ENCODE measurements around the gene COL23A1.

Gene COL23A1

DNA sequence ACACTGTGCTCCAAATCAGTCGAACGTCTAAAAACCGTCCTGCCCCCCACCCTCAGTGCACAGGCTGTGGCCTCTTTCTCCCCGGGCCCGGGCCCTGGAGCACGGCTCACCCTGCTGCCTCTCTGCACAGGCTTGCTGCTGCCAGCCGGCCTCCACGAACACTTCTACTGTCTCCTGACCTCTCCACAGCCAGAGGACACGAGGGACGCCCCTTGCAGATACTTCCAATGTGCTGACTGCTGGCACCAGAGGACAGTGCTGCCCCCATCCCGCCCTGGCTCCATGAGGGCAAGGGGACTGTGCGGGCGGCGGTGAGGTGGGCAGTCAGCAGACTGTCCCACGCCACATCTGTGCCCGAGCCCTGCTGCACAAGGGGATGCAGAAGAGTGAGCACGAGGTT, 174.8 kb downstream of the COL23A1 start:
- TF ChIP-seq ZNF121 (tag by site-specific recombination; IDR thresholded peaks at IDR 0.05) (no peak), BCL11A (tag by site-specific recombination; IDR thresholded peaks at IDR 0.05; ENCODE audit: low read depth) (no peak), KLF10 (tag by site-specific recombination; IDR thresholded peaks at IDR 0.05) (no peak), ZNF19 (tag by site-specific recombination; IDR thresholded peaks at IDR 0.05; ENCODE audit: low read depth) (no peak), KLF7 (tag by site-specific recombination; IDR thresholded peaks at IDR 0.05; ENCODE audit: borderline replicate concordance) (no peak), ZNF558 (tag by site-specific recombination; IDR thresholded peaks at IDR 0.05) (no peak), ZNF664 (tag by site-specific recombination; IDR thresholded peaks at IDR 0.05) (no peak), GLIS2 (tag by site-specific recombination; IDR thresholded peaks at IDR 0.05) (no peak), ZNF37A (tag by site-specific recombination; IDR thresholded peaks at IDR 0.05) (no peak), KLF16 (tag by site-specific recombination; IDR thresholded peaks at IDR 0.05) (no peak), ZNF830 (tag by site-specific recombination; IDR thresholded peaks at IDR 0.05; ENCODE audit: low read depth) (no peak), ZNF785 (tag by site-specific recombination; IDR thresholded peaks at IDR 0.05) (no peak), ZNF530 (tag by site-specific recombination; IDR thresholded peaks at IDR 0.05; ENCODE audit: low read depth) (no peak), ZNF248 (tag by site-specific recombination; IDR thresholded peaks at IDR 0.05) (no peak), SP2 (tag by site-specific recombination; IDR thresholded peaks at IDR 0.05) (no peak), ZNF132 (tag by site-specific recombination; IDR thresholded peaks at IDR 0.05; ENCODE audit: borderline replicate concordance) (no peak), ZNF529 (tag by site-specific recombination; IDR thresholded peaks at IDR 0.05; ENCODE audit: insufficient replicate concordance) (no peak)
- TF ChIP-seq, protein P1, sequence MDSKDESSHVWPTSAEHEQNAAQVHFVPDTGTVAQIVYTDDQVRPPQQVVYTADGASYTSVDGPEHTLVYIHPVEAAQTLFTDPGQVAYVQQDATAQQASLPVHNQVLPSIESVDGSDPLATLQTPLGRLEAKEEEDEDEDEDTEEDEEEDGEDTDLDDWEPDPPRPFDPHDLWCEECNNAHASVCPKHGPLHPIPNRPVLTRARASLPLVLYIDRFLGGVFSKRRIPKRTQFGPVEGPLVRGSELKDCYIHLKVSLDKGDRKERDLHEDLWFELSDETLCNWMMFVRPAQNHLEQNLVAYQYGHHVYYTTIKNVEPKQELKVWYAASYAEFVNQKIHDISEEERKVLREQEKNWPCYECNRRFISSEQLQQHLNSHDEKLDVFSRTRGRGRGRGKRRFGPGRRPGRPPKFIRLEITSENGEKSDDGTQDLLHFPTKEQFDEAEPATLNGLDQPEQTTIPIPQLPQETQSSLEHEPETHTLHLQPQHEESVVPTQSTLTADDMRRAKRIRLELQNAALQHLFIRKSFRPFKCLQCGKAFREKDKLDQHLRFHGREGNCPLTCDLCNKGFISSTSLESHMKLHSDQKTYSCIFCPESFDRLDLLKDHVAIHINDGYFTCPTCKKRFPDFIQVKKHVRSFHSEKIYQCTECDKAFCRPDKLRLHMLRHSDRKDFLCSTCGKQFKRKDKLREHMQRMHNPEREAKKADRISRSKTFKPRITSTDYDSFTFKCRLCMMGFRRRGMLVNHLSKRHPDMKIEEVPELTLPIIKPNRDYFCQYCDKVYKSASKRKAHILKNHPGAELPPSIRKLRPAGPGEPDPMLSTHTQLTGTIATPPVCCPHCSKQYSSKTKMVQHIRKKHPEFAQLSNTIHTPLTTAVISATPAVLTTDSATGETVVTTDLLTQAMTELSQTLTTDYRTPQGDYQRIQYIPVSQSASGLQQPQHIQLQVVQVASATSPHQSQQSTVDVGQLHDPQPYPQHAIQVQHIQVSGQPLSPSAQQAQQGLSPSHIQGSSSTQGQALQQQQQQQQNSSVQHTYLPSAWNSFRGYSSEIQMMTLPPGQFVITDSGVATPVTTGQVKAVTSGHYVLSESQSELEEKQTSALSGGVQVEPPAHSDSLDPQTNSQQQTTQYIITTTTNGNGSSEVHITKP (tag by site-specific recombination; IDR thresholded peaks at IDR 0.05) = no peak
- TF ChIP-seq, protein P2, sequence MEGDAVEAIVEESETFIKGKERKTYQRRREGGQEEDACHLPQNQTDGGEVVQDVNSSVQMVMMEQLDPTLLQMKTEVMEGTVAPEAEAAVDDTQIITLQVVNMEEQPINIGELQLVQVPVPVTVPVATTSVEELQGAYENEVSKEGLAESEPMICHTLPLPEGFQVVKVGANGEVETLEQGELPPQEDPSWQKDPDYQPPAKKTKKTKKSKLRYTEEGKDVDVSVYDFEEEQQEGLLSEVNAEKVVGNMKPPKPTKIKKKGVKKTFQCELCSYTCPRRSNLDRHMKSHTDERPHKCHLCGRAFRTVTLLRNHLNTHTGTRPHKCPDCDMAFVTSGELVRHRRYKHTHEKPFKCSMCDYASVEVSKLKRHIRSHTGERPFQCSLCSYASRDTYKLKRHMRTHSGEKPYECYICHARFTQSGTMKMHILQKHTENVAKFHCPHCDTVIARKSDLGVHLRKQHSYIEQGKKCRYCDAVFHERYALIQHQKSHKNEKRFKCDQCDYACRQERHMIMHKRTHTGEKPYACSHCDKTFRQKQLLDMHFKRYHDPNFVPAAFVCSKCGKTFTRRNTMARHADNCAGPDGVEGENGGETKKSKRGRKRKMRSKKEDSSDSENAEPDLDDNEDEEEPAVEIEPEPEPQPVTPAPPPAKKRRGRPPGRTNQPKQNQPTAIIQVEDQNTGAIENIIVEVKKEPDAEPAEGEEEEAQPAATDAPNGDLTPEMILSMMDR (tag by site-specific recombination; IDR thresholded peaks at IDR 0.05) = no peak
- TF ChIP-seq, protein P3, sequence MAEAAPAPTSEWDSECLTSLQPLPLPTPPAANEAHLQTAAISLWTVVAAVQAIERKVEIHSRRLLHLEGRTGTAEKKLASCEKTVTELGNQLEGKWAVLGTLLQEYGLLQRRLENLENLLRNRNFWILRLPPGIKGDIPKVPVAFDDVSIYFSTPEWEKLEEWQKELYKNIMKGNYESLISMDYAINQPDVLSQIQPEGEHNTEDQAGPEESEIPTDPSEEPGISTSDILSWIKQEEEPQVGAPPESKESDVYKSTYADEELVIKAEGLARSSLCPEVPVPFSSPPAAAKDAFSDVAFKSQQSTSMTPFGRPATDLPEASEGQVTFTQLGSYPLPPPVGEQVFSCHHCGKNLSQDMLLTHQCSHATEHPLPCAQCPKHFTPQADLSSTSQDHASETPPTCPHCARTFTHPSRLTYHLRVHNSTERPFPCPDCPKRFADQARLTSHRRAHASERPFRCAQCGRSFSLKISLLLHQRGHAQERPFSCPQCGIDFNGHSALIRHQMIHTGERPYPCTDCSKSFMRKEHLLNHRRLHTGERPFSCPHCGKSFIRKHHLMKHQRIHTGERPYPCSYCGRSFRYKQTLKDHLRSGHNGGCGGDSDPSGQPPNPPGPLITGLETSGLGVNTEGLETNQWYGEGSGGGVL (tag by site-specific recombination; IDR thresholded peaks at IDR 0.05) = no peak
- POLR2A ChIA-PET = no interaction called here
- H3K36me3 ChIP-seq (ENCODE audit: control insufficient read depth in 2 of 2, insufficient read depth in 1 of 2, low read length in 2 of 2) = no peaks in the 10 kb centered on the region
- no peak overlapping the region for H3K4me3 ChIP-seq (ENCODE audit: low read depth, low read length)
- H3K9me3 ChIP-seq (ENCODE audit: control insufficient read depth, insufficient read depth, low read depth, low read length) = no peaks in the 10 kb centered on the region
- H3K27ac ChIP-seq (ENCODE audit: extremely low read depth, low read depth, low read length) = no peak overlapping the region
- CTCF ChIA-PET = no interaction called here
- H3K4me1 ChIP-seq (ENCODE audit: control insufficient read depth, insufficient read depth, low read length) = no peaks in the 10 kb centered on the region

DNA sequence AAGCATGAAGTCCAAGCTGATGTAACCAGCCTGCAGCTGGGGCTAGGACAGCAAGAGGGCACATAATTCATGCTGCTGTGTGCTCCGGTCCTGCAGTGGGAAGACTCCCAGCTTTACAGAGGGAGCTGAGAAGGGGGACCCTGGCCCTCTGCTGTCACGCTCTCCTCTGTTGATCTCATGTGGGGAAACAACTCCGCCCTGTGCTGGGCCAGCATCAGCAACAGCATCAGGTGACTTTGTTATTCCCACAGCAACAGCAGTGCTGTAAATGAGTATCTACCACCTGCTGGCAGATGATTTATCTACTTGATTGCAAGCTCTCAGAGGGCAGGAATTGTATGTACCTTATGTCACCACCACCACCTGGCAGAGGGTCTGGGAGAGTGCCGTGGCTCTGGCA, 176.2 kb downstream of the COL23A1 start:
- Histone ChIP-seq H3K36me3 (ENCODE audit: control insufficient read depth in 2 of 2, insufficient read depth in 1 of 2, low read length in 2 of 2) (no peaks in the 10 kb centered on the region), H3K9me3 (ENCODE audit: control insufficient read depth, insufficient read depth, low read depth, low read length) (no peaks in the 10 kb centered on the region; the same call in 1 of the 2 replicates), H3K4me3 (ENCODE audit: low read depth, low read length) (no peak overlapping the region), H3K4me1 (ENCODE audit: control insufficient read depth, insufficient read depth, low read length) (no peaks in the 10 kb centered on the region), H3K27ac (ENCODE audit: extremely low read depth, low read depth, low read length) (no peak overlapping the region)
- CTCF ChIA-PET = interaction anchor here (1.0 kb wide), 1 partner anchor 48 kb away, joined by 3 read pairs; no protein-coding TSS in a partner anchor
- POLR2A ChIA-PET = no interaction called here
- no peak for TF ChIP-seq ZNF184 (tag by site-specific recombination; IDR thresholded peaks at IDR 0.05)
- TF ChIP-seq, protein P4, sequence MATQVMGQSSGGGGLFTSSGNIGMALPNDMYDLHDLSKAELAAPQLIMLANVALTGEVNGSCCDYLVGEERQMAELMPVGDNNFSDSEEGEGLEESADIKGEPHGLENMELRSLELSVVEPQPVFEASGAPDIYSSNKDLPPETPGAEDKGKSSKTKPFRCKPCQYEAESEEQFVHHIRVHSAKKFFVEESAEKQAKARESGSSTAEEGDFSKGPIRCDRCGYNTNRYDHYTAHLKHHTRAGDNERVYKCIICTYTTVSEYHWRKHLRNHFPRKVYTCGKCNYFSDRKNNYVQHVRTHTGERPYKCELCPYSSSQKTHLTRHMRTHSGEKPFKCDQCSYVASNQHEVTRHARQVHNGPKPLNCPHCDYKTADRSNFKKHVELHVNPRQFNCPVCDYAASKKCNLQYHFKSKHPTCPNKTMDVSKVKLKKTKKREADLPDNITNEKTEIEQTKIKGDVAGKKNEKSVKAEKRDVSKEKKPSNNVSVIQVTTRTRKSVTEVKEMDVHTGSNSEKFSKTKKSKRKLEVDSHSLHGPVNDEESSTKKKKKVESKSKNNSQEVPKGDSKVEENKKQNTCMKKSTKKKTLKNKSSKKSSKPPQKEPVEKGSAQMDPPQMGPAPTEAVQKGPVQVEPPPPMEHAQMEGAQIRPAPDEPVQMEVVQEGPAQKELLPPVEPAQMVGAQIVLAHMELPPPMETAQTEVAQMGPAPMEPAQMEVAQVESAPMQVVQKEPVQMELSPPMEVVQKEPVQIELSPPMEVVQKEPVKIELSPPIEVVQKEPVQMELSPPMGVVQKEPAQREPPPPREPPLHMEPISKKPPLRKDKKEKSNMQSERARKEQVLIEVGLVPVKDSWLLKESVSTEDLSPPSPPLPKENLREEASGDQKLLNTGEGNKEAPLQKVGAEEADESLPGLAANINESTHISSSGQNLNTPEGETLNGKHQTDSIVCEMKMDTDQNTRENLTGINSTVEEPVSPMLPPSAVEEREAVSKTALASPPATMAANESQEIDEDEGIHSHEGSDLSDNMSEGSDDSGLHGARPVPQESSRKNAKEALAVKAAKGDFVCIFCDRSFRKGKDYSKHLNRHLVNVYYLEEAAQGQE (tag by site-specific recombination; IDR thresholded peaks at IDR 0.05) = no peak
- TF ChIP-seq SCRT2 (tag by site-specific recombination; IDR thresholded peaks at IDR 0.05) = peak; percentile 77
- TF ChIP-seq, protein P5, sequence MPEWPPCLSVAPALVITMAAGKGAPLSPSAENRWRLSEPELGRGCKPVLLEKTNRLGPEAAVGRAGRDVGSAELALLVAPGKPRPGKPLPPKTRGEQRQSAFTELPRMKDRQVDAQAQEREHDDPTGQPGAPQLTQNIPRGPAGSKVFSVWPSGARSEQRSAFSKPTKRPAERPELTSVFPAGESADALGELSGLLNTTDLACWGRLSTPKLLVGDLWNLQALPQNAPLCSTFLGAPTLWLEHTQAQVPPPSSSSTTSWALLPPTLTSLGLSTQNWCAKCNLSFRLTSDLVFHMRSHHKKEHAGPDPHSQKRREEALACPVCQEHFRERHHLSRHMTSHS (tag by site-specific recombination; IDR thresholded peaks at IDR 0.05) = no peak
- TF ChIP-seq ZNF10 (tag by site-specific recombination; IDR thresholded peaks at IDR 0.05) = no peak
- no peak for TF ChIP-seq ZNF596 (tag by site-specific recombination; IDR thresholded peaks at IDR 0.05)
- TF ChIP-seq ZNF664 (tag by site-specific recombination; IDR thresholded peaks at IDR 0.05) = no peak

Measured in HEK293 (cell line).